ENCODE measurements around the gene ITIH3.

- TF ChIP-seq SUZ12 (IDR thresholded peaks at IDR 0.05): no peak
- no peak for TF ChIP-seq FOXM1 (IDR thresholded peaks at IDR 0.05; ENCODE audit: borderline replicate concordance)
- no peak for TF ChIP-seq ARNT (IDR thresholded peaks at IDR 0.05)
- no peak for TF ChIP-seq LEF1 (IDR thresholded peaks at IDR 0.05; ENCODE audit: borderline replicate concordance)
- TF ChIP-seq SP1 (IDR thresholded peaks at IDR 0.05): no peak
- no peak for TF ChIP-seq TARDBP (IDR thresholded peaks at IDR 0.05)
- TF ChIP-seq FOXK2 (IDR thresholded peaks at IDR 0.05): no peak
- no peak for TF ChIP-seq L3MBTL2 (conservative IDR thresholded peaks at IDR 0.05)
- TF ChIP-seq, protein P1, sequence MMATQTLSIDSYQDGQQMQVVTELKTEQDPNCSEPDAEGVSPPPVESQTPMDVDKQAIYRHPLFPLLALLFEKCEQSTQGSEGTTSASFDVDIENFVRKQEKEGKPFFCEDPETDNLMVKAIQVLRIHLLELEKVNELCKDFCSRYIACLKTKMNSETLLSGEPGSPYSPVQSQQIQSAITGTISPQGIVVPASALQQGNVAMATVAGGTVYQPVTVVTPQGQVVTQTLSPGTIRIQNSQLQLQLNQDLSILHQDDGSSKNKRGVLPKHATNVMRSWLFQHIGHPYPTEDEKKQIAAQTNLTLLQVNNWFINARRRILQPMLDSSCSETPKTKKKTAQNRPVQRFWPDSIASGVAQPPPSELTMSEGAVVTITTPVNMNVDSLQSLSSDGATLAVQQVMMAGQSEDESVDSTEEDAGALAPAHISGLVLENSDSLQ (IDR thresholded peaks at IDR 0.05): no peak
Observed at GRCh38 chr3:52847241-52847640, 52.6 kb downstream of the ITIH3 start.

All from HEK293T (cell line).